GM03348 (cell line): ENCODE measurements around the gene ARHGAP26.
A peak's percentile ranks its signal among the peaks of the same experiment; 100 is the strongest.

Source experiments
- DNase-seq: peaks from one replicate; pipeline ENCODE4 v3.0.0; 2012; ENCODE audit warnings: low spot score

ARHGAP26 gene

GRCh38 chr5:143145243-143146160 is 375.3 kb downstream of the ARHGAP26 start:
- no peak for DNase-seq

DNA sequence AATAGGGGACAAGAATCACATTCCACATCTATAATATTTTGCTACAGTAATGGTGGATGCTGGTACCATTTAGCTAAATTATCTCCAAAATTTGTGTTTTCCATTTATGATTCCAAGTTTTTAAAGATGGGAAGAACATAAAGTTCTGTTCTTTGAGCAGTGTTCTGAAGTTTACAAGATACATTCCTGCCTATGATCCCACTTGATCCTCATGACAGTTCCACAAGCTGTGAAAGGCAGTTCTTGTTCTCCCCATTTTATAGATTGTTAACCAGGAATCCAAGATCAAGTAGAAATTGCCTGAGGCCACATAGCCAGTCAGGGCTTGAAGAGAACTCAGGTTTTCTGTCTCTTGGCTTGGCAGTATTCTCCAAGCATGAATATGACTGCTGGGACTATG is 376.0 kb downstream of the ARHGAP26 start:
- DNase-seq: no peak

DNA sequence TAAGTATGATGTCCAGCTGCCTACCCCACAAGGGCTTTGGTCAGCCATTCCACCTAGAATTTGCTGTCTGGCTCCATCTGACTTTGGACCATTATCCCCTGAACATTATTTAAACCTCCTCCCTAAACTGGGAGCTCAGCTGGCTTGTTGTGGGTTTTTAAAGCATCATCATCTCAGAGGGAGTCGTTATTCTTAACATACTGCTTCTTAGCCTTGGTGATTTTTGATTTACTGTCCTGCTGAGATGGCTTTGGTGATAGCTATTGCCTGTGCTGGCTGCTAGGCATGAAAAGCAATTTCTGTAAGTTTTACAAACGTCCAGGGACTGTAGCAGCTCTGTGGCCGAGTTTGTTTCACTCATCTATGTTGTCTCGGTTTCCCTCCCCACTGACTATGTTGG is 377.2 kb downstream of the ARHGAP26 start:
- DNase-seq: no peak

- DNase-seq: peak; percentile 14
Observed at GRCh38 chr5:143147902-143148301, 377.7 kb downstream of the ARHGAP26 start.

GRCh38 chr5:143148771-143149170 is 378.6 kb downstream of the ARHGAP26 start:
- DNase-seq: peak; percentile 18

- DNase-seq: no peak
Observed at GRCh38 chr5:143149759-143150158, 379.6 kb downstream of the ARHGAP26 start.

- no peak for DNase-seq
Observed at GRCh38 chr5:143151056-143151700, 381.0 kb downstream of the ARHGAP26 start.

- DNase-seq: no peak
Observed at GRCh38 chr5:143152445-143152844, 382.3 kb downstream of the ARHGAP26 start.

- peak; percentile 70 for DNase-seq
Observed at GRCh38 chr5:143153332-143154119, 383.3 kb downstream of the ARHGAP26 start.

- peak; percentile 74 for DNase-seq
Observed at GRCh38 chr5:143154510-143155370, 384.6 kb downstream of the ARHGAP26 start.

- DNase-seq: peak; percentile 28
Observed at GRCh38 chr5:143155455-143155854, 385.3 kb downstream of the ARHGAP26 start.

DNA sequence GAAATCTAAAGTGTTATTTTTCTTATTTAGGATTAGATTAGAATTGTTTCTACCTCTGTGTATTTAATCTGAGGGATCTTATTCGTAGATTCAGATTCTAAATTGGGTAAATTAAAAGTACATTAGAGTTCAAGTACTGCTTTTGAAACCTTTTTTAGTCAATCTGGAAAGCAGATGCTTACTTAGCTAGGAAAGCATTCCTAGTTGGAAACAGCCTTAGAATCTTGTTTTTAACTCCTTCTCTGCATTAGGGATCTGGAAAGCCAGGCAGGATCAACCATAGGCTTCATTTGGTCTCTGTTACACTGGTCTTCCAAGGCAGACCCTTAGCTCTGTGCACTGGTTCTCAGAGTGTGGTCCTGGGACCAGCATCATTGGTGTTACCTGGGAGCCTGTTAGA is 385.9 kb downstream of the ARHGAP26 start:
- peak; percentile 12 for DNase-seq

DNA sequence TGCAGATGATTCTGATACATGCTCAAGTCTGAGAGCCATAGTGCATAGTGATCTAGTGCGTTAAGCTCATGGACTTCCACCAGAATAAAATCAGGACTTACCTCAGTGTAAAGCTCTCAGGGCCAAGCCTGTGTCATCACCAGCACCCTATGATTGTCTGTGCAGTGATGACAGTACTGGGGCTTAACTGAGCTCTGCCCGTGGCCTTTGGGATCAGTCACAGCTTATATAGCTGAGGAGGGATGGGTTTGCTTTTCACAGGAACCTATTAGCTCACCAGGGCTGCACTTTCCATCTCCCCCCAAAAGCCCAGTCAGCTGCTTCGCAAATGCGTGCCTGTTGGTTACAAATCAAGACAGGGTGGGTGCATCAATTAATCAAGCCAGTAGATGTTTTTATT is 386.4 kb downstream of the ARHGAP26 start:
- peak; percentile 27 for DNase-seq

- no peak for DNase-seq
Observed at GRCh38 chr5:143159031-143159430, 388.9 kb downstream of the ARHGAP26 start.

GRCh38 chr5:143161885-143162540 is 391.8 kb downstream of the ARHGAP26 start:
- peak; percentile 62 for DNase-seq

GRCh38 chr5:143162810-143163209 is 392.6 kb downstream of the ARHGAP26 start:
- DNase-seq: no peak

DNA sequence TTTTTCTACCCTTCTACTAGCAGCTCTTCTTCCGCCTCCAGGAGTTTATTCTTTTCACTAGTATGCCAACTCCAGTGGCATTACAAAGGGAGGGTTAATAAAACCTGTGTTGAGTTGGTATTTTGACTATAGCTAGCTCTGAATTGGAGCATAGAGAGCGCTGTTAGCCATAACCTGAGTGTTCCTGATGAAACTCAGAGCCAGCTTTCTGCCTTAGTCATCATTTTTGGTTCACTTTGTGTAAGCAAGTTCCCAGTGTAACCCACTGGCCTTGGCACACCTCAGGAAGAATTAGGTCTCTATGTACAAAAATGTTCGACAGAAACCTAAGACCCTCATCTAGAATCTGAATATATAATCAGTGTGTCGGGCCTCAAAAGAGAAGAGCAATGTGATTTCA is 394.4 kb downstream of the ARHGAP26 start:
- no peak for DNase-seq

DNA sequence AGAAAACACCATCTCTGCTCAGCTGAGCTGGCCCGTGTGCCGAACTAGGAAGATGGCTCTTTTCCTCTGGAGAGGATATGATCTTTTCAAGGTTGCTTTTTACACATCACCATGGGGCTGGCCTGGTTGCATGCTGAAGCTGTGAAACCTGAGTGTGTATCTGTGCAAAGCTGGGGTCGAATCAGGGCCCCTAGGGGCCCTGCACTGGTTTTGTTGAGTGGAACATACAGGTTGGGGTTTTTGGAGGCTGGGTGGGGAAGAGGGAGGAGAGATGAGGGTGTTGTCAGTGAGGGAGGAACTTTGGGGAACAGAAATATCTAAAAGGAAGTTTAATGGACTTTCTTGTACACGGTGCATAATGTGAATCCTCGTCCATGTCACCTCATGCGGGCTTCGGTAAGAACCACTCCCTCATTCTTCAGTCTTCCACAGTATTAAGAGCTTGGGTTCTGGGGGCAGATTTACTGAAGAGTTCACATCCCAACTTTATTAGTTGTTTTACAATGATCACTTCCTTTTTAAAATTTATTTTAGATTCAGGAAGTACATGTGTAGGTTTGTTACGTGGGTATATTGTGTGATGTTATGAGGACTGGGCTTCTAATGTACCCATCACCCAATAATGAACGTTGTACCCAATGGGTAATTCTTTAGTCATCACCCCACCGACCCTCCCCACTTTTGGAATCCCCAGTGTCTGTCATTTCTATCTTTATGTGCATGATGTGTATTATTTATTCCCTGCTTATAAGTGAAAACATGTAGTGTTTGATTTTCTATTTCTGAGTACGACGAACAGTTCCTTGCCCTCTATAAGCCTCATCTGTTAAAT is 395.1 kb downstream of the ARHGAP26 start:
- no peak for DNase-seq

DNA sequence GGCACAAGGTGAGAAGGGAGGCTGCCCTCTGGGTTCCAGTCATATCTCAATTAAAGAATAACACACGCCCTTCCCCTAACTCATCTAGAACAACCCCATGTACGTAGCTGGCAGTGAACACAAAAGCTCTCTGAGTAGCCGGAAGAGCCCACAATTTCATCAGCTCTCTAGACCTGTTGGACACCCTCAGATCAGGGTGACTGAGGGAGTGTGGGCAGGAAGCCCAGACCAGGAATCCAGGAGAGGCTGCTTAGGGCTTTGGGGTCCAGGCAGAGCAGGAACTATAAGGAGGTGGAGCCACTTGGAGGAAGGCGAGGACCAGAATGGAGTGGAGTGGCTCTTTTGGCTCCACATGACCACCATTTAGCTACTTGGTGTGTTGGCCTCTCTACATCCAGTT is 395.9 kb downstream of the ARHGAP26 start:
- DNase-seq: no peak
